ENCODE results near the gene EIF5A2.
A peak's percentile ranks its signal among the peaks of the same experiment; 100 is the strongest.
"Not testable (repeated sequence)": the region's sequence is repeated elsewhere in the genome, so short reads cannot be mapped to it uniquely, and the experiment has no call there.

EIF5A2 gene

DNA sequence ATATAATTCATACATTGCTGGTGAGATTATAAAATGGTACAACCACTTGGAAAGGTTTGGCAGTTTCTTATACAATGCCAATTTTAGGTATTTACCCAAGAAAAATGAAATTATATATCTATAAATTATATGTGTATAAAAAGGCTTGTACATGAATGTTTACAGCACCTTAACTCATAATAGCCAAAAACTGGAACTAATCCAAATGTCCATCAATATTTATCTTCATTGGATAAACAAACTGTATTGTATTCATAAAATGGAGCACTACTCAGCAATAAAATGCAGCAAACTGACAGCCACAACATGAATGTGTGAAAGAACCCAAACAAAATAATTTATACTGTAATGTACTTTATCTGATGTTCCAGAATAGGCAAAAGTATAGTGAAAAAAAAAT lies 33.6 kb upstream of the EIF5A2 start:
- no peak for DNase-seq (ENCODE audit: low read depth)
- no peak overlapping the region for H3K4me3 ChIP-seq (replicated peaks; ENCODE audit: low read depth, low read length)
- TF ChIP-seq, protein P1, sequence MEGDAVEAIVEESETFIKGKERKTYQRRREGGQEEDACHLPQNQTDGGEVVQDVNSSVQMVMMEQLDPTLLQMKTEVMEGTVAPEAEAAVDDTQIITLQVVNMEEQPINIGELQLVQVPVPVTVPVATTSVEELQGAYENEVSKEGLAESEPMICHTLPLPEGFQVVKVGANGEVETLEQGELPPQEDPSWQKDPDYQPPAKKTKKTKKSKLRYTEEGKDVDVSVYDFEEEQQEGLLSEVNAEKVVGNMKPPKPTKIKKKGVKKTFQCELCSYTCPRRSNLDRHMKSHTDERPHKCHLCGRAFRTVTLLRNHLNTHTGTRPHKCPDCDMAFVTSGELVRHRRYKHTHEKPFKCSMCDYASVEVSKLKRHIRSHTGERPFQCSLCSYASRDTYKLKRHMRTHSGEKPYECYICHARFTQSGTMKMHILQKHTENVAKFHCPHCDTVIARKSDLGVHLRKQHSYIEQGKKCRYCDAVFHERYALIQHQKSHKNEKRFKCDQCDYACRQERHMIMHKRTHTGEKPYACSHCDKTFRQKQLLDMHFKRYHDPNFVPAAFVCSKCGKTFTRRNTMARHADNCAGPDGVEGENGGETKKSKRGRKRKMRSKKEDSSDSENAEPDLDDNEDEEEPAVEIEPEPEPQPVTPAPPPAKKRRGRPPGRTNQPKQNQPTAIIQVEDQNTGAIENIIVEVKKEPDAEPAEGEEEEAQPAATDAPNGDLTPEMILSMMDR (IDR thresholded peaks at IDR 0.05; ENCODE audit: low read length, missing control alignments), result no peak

DNA sequence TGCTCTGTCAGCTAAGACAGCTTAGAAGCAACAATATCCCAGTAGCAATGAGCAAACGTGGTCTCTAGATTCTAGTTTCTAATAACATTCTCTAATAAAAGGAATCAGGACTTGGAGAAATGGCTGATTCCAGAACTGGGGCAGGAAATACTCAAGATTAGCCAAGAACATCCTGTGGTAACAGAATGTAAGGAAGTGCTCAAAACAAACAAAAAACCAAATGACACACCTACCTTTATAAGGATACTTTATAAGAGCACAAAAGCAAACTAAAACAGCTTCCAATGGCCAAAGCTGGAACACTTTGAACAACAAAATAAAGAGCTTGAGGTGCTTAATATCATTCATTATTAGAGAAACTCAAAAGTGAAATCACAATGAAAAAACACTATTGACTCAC lies 33.1 kb upstream of the EIF5A2 start:
- TF ChIP-seq, protein P1 (IDR thresholded peaks at IDR 0.05; ENCODE audit: low read length, missing control alignments), result no peak
- DNase-seq (ENCODE audit: low read depth), result peak; percentile 71
- no peak overlapping the region for H3K4me3 ChIP-seq (replicated peaks; ENCODE audit: low read depth, low read length)

DNA sequence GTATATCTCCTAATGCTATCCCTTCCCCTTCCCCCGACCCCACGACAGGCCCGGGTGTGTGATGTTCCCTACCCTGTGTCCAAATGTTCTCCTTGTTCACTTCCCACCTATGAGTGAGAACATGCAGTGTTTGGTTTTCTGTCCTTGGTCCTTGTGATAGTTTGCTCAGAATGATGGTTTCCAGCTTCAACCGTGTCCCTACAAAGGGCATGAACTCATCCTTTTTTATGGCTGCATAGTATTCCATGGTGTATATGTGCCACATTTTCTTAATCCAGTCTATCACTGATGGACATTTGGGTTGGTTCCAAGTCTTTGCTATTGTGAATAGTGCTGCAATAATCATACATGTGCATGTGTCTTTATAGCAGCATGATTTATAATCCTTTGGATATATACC lies 24.6 kb upstream of the EIF5A2 start:
- H3K4me3 ChIP-seq (replicated peaks; ENCODE audit: low read depth, low read length); DNase-seq (ENCODE audit: low read depth): not testable (repeated sequence)

DNA sequence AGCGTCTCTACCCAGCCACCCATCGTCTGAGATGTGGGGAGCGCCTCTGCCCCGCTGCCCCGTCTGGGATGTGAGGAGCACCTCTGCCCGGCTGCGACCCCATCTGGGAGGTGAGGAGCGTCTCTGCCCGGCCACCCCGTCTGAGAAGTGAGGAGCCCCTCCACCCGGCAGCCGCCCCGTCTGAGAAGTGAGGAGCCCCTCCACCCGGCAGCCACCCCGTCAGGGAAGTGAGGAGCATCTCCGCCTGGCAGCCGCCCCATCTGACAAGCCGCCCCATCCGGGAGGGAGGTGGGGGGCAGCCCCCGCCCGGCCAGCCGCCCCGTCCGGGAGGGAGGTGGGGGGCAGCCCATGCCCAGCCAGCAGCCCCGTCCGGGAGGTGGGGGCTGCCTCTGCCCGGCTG lies 15.1 kb upstream of the EIF5A2 start:
- DNase-seq (ENCODE audit: low read depth); H3K4me3 ChIP-seq (replicated peaks; ENCODE audit: low read depth, low read length): not testable (repeated sequence)

DNA sequence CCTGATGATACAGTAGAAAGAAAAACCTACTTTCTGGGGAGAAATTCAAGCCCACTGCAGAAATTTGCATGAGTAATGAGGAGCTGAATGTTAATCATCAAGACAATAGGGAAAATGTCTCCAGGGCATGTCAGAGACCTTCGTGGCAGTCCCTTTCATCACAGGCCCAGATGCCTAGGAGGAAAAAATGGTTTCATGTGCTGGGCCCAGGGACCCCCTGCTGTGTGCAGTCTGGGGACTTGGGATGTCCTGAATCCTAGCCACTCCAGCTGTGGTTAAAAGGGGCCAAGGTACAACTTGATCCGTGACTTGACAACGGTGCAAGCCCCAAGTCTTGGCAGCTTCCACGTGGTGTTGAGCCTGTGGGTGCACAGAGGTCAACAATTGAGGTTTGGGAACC lies 10.3 kb upstream of the EIF5A2 start:
- TF ChIP-seq, protein P1 (IDR thresholded peaks at IDR 0.05; ENCODE audit: low read length, missing control alignments), result no peak
- DNase-seq (ENCODE audit: low read depth), result no peak
- H3K4me3 ChIP-seq (replicated peaks; ENCODE audit: low read depth, low read length), result no peak overlapping the region

DNA sequence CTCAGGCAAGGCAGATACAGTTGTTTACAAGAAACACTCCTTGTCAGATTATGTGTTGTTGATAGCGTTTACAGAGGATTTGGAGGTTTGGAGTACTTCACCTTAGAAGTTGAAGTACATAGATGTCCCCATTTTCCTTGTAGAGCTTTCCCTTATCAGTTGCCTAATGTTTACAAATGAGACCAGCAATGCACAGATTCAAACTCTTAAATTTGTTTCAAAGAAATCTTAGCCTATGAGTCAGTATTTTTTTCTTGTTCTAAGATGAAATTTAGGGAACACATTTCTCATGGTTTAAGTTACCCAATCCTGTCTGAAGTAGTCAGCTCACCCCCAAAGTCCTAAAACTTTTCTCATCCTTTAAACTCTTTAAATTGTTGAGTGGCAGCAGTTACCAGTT lies 6.3 kb upstream of the EIF5A2 start:
- DNase-seq (ENCODE audit: low read depth), result no peak
- H3K4me3 ChIP-seq (replicated peaks; ENCODE audit: low read depth, low read length), result no peak overlapping the region
- TF ChIP-seq, protein P1 (IDR thresholded peaks at IDR 0.05; ENCODE audit: low read length, missing control alignments), result no peak

DNA sequence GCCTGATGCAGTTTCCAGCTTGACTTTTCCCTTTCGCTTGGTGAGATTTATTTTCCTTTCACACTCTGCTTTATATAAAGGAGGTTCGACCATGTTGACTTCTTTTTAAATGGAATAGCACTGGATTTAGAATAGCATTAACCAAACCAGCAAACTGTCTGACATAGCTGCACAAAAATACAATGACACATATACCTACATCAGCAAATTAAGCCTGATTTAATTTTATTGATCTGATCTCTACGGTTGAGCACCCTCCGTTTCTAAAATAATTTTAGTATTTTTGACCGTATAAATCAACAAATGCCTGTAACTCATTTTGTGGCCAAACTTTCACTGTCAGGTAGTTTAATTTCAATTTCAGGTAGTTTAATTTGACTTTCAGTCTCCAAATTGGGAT lies 5.8 kb upstream of the EIF5A2 start:
- H3K4me3 ChIP-seq (replicated peaks; ENCODE audit: low read depth, low read length), result no peak overlapping the region
- TF ChIP-seq, protein P1 (IDR thresholded peaks at IDR 0.05; ENCODE audit: low read length, missing control alignments), result no peak
- no peak for DNase-seq (ENCODE audit: low read depth)

DNA sequence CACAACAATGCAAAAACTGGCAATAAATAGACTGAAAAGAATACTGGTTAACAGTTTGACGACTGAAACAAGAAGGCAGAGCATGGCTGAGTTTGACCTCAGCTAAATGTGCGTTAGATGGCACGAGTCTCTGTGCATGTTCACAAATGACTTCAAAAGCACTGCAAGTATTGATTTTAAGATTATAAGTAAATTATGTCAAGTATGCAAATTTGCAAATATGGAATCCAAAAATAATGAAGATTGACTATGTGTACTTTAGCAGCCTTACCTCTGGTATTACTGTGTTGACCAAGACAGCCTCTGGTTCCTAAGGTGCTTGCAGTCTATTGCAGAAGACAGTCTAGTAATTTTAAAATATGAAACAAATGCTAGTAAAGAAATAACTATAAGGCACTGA lies 2.6 kb upstream of the EIF5A2 start:
- no peak overlapping the region for H3K4me3 ChIP-seq (replicated peaks; ENCODE audit: low read depth, low read length)
- TF ChIP-seq, protein P1 (IDR thresholded peaks at IDR 0.05; ENCODE audit: low read length, missing control alignments), result no peak
- no peak for DNase-seq (ENCODE audit: low read depth)
